ENCODE measurements around the gene FAM9C.

Gene FAM9C

DNA sequence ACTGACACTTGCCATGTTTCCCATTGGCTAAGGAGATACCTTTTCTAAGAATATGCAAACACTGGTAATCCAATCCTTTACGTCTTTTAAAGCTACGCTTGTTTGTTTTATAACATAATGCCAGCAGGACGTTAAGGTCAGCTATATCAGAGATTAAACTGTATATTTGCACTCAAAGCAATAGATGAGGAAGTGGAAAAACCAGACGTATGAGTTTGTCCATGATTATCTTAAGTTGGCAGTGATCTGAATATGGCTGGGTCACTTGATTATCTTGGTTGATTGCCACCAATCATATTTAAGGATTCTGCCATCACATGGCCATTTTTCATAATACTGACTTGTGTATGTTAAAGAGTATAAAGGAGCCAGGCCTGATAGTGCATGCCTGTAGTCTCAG lies 50.1 kb downstream of the FAM9C start:
- H3K36me3 ChIP-seq (ENCODE audit: control insufficient read depth in 2 of 2, insufficient read depth in 1 of 2, low read length in 2 of 2) = no peaks in the 10 kb centered on the region
- H3K27ac ChIP-seq (ENCODE audit: extremely low read depth, low read depth, low read length) = no peak overlapping the region
- ChIA-PET POLR2A (no interaction called here), CTCF (interaction anchor here (0.7 to 1.1 kb wide), 4 partner anchors 47 to 158 kb away, joined by 3 read pairs; no protein-coding TSS in a partner anchor)
- H3K4me3 ChIP-seq (ENCODE audit: low read depth, low read length) = no peak overlapping the region
- peaks cover 13% of the 10 kb centered on the region for H3K4me1 ChIP-seq (ENCODE audit: control insufficient read depth, insufficient read depth, low read length)
- H3K9me3 ChIP-seq (ENCODE audit: control insufficient read depth, insufficient read depth, low read depth, low read length) = no peaks in the 10 kb centered on the region
- TF ChIP-seq ZNF544 (tag by site-specific recombination; IDR thresholded peaks at IDR 0.05) = no peak
- TF ChIP-seq ZNF548 (tag by site-specific recombination; IDR thresholded peaks at IDR 0.05) = no peak
- TF ChIP-seq FEZF1 (tag by site-specific recombination; IDR thresholded peaks at IDR 0.05) = no peak
- TF ChIP-seq ZNF416 (tag by site-specific recombination; IDR thresholded peaks at IDR 0.05) = no peak
- no peak for TF ChIP-seq ZSCAN30 (tag by site-specific recombination; IDR thresholded peaks at IDR 0.05)
- no peak for TF ChIP-seq SP3 (tag by site-specific recombination; IDR thresholded peaks at IDR 0.05)
- TF ChIP-seq OVOL3 (tag by site-specific recombination; IDR thresholded peaks at IDR 0.05) = no peak
- TF ChIP-seq, protein P1, sequence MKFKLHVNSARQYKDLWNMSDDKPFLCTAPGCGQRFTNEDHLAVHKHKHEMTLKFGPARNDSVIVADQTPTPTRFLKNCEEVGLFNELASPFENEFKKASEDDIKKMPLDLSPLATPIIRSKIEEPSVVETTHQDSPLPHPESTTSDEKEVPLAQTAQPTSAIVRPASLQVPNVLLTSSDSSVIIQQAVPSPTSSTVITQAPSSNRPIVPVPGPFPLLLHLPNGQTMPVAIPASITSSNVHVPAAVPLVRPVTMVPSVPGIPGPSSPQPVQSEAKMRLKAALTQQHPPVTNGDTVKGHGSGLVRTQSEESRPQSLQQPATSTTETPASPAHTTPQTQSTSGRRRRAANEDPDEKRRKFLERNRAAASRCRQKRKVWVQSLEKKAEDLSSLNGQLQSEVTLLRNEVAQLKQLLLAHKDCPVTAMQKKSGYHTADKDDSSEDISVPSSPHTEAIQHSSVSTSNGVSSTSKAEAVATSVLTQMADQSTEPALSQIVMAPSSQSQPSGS (tag by site-specific recombination; IDR thresholded peaks at IDR 0.05; ENCODE audit: low read depth) = no peak
- TF ChIP-seq ZNF223 (tag by site-specific recombination; IDR thresholded peaks at IDR 0.05) = no peak
- TF ChIP-seq GLI4 (tag by site-specific recombination; IDR thresholded peaks at IDR 0.05) = no peak
- TF ChIP-seq ZNF473 (tag by site-specific recombination; IDR thresholded peaks at IDR 0.05) = no peak
- no peak for TF ChIP-seq ZNF248 (tag by site-specific recombination; IDR thresholded peaks at IDR 0.05)
- TF ChIP-seq YY2 (tag by site-specific recombination; IDR thresholded peaks at IDR 0.05) = no peak
- TF ChIP-seq, protein P2, sequence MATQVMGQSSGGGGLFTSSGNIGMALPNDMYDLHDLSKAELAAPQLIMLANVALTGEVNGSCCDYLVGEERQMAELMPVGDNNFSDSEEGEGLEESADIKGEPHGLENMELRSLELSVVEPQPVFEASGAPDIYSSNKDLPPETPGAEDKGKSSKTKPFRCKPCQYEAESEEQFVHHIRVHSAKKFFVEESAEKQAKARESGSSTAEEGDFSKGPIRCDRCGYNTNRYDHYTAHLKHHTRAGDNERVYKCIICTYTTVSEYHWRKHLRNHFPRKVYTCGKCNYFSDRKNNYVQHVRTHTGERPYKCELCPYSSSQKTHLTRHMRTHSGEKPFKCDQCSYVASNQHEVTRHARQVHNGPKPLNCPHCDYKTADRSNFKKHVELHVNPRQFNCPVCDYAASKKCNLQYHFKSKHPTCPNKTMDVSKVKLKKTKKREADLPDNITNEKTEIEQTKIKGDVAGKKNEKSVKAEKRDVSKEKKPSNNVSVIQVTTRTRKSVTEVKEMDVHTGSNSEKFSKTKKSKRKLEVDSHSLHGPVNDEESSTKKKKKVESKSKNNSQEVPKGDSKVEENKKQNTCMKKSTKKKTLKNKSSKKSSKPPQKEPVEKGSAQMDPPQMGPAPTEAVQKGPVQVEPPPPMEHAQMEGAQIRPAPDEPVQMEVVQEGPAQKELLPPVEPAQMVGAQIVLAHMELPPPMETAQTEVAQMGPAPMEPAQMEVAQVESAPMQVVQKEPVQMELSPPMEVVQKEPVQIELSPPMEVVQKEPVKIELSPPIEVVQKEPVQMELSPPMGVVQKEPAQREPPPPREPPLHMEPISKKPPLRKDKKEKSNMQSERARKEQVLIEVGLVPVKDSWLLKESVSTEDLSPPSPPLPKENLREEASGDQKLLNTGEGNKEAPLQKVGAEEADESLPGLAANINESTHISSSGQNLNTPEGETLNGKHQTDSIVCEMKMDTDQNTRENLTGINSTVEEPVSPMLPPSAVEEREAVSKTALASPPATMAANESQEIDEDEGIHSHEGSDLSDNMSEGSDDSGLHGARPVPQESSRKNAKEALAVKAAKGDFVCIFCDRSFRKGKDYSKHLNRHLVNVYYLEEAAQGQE (tag by site-specific recombination; IDR thresholded peaks at IDR 0.05) = no peak
- TF ChIP-seq, protein P3, sequence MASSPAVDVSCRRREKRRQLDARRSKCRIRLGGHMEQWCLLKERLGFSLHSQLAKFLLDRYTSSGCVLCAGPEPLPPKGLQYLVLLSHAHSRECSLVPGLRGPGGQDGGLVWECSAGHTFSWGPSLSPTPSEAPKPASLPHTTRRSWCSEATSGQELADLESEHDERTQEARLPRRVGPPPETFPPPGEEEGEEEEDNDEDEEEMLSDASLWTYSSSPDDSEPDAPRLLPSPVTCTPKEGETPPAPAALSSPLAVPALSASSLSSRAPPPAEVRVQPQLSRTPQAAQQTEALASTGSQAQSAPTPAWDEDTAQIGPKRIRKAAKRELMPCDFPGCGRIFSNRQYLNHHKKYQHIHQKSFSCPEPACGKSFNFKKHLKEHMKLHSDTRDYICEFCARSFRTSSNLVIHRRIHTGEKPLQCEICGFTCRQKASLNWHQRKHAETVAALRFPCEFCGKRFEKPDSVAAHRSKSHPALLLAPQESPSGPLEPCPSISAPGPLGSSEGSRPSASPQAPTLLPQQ (tag by site-specific recombination; IDR thresholded peaks at IDR 0.05) = no peak
- no peak for TF ChIP-seq ZNF140 (tag by site-specific recombination; IDR thresholded peaks at IDR 0.05)
- TF ChIP-seq ZNF777 (tag by site-specific recombination; IDR thresholded peaks at IDR 0.05; ENCODE audit: borderline replicate concordance) = no peak

DNA sequence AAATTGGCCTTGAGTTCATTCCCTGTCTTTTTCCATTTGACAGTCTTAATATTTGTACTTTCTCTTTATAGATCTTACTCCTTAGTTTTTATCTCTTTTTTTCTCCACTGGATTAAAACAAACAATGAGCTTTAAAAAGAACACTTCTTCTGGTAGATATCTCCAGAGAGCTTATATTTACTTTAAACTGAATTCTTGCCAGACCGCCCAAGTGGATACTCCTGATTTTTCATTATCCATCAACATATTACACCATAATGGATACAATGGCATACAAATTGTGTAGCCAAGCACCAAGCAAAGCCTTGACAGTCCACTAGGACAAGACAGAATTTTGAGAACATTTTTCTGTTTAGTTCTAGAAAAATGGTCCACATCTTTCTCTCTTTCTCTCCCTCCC lies 50.6 kb downstream of the FAM9C start:
- Histone ChIP-seq H3K4me1 (ENCODE audit: control insufficient read depth, insufficient read depth, low read length) (peaks cover 13% of the 10 kb centered on the region), H3K36me3 (ENCODE audit: control insufficient read depth in 2 of 2, insufficient read depth in 1 of 2, low read length in 2 of 2) (no peaks in the 10 kb centered on the region), H3K4me3 (ENCODE audit: low read depth, low read length) (no peak overlapping the region), H3K9me3 (ENCODE audit: control insufficient read depth, insufficient read depth, low read depth, low read length) (no peaks in the 10 kb centered on the region), H3K27ac (ENCODE audit: extremely low read depth, low read depth, low read length) (no peak overlapping the region)
- CTCF ChIA-PET = interaction anchor here (0.7 to 1.1 kb wide), 4 partner anchors 47 to 159 kb away, joined by 3 read pairs; no protein-coding TSS in a partner anchor
- TF ChIP-seq ZNF174 (tag by site-specific recombination; IDR thresholded peaks at IDR 0.05) = no peak
- TF ChIP-seq, protein P4, sequence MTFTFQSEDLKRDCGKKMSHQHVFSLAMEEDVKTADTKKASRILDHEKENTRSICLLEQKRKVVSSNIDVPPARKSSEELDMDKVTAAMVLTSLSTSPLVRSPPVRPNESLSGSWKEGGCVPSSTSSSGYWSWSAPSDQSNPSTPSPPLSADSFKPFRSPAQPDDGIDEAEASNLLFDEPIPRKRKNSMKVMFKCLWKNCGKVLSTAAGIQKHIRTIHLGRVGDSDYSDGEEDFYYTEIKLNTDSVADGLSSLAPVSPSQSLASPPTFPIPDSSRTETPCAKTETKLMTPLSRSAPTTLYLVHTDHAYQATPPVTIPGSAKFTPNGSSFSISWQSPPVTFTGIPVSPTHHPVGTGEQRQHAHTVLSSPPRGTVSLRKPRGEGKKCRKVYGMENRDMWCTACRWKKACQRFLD (tag by site-specific recombination; IDR thresholded peaks at IDR 0.05) = no peak
- TF ChIP-seq TCF7L2 (IDR thresholded peaks at IDR 0.05; ENCODE audit: borderline replicate concordance, low read depth, low read length) = no peak
- TF ChIP-seq ZNF266 (tag by site-specific recombination; IDR thresholded peaks at IDR 0.05; ENCODE audit: low read depth) = no peak
- no peak for TF ChIP-seq ZNF114 (tag by site-specific recombination; IDR thresholded peaks at IDR 0.05)
- POLR2A ChIA-PET = interaction anchor here (0.5 kb wide), 1 partner anchor 214 kb away, joined by 3 read pairs; no protein-coding TSS in a partner anchor
